GM12878 (cell line): Measurements from ENCODE around the gene S100A7. TPM values are rescaled to one million over a fixed set of nuclear protein-coding genes. Genes with fewer than 3 reads are reported as not detected.

Experiments
- ATAC-seq: fragments of 200-7000 bp; cut with Tn5 transposase; 3 replicates; pipeline ENCODE4 v1.9.1; 2020; ENCODE audit warnings: mild to moderate bottlenecking, moderate library complexity
- BruUV-seq: library from RNA; stranded (reverse); fragments of 400-500 nt; replicated peaks from 2 replicates; lab custom pipeline; 2021; lab: Mats Ljungman, UMichigan
- CTCF ChIA-PET: fragments of 300-600 bp; sonication (Branson Sonifier 250); formaldehyde crosslinking; extraction: SDS; loops from one replicate; lab custom pipeline; 2021; ENCODE audit warnings: inconsistent platforms; lab: Yijun Ruan, JAX
- POLR2A ChIA-PET: fragments of 350-600 bp; formaldehyde crosslinking; extraction: SDS; loops from one replicate; lab custom pipeline; 2021; ENCODE audit warnings: inconsistent platforms; lab: Charles Lee
- RAD21 ChIA-PET: fragments of 300-600 bp; sonication (Branson Sonifier 250); formaldehyde crosslinking; loops from one replicate; lab custom pipeline; 2023; ENCODE audit warnings: antibody characterized with exemption; ENCODE audit not compliant: unreplicated experiment; lab: Charles Lee
- SMC1A ChIA-PET: fragments of 300-600 bp; sonication (Branson Sonifier 250); formaldehyde crosslinking; loops from one replicate; lab custom pipeline; 2023; ENCODE audit not compliant: unreplicated experiment, uncharacterized antibody; lab: Charles Lee
- DNase-seq: peaks from one replicate; pipeline ENCODE4 v3.0.0-alpha.2; 2011; ENCODE audit warnings: low read depth, low spot score
- FAIRE-seq: peaks from 3 replicates; lab custom pipeline; 2011; peaks lifted over from hg19 to GRCh38; lab: Jason Lieb, UNC
- H2AFZ ChIP-seq: 2 replicates; pipeline ENCODE4 v1.6.0; 2011; ENCODE audit warnings: low read depth, low read length, control low read depth; ENCODE audit not compliant: control insufficient read depth
- H3K27ac ChIP-seq: 2 replicates; pipeline ENCODE4 v1.5.1; 2011; ENCODE audit warnings: control low read depth; ENCODE audit not compliant: control insufficient read depth, insufficient read depth
- H3K27me3 ChIP-seq, 2 experiments: replicated peaks in 1 of 2; 2 replicates each; pipeline versions ENCODE4 v1.6.0 to v1.6.1; 2011; ENCODE audit warnings: low read length in 1 of 2; ENCODE audit not compliant: control insufficient read depth in 2 of 2, insufficient read depth in 2 of 2
- H3K36me3 ChIP-seq, 2 experiments: 2 replicates each; pipeline ENCODE4 v1.5.1; 2011; ENCODE audit warnings: low read length in 1 of 2; ENCODE audit not compliant: control insufficient read depth in 2 of 2, insufficient read depth in 2 of 2
- H3K4me1 ChIP-seq: 2 replicates; pipeline ENCODE4 v1.6.1; 2011; ENCODE audit warnings: mild to moderate bottlenecking, low read length, moderate library complexity, mixed read lengths; ENCODE audit not compliant: control insufficient read depth, insufficient read depth
- H3K4me2 ChIP-seq: 2 replicates; pipeline ENCODE4 v1.6.0; 2011; ENCODE audit warnings: control low read depth; ENCODE audit not compliant: control insufficient read depth, insufficient read depth
- H3K4me3 ChIP-seq: fragments of 200-600 bp; sonication (generic); 2 replicates; pipeline ENCODE4 v1.5.1; 2016
- H3K79me2 ChIP-seq: 2 replicates; pipeline ENCODE4 v1.6.0; 2011; ENCODE audit warnings: low read length; ENCODE audit not compliant: control insufficient read depth, insufficient read depth
- H3K9ac ChIP-seq: 2 replicates; pipeline ENCODE4 v1.8.0; 2011; ENCODE audit warnings: low read length, control low read depth, mixed read lengths; ENCODE audit not compliant: control insufficient read depth, insufficient read depth
- H3K9me3 ChIP-seq: replicated peaks from 3 replicates; pipeline ENCODE4 v1.5.1; 2011; ENCODE audit warnings: mild to moderate bottlenecking, low read length; ENCODE audit not compliant: control insufficient read depth, insufficient read depth
- H4K20me1 ChIP-seq: 2 replicates; pipeline ENCODE4 v1.6.0; 2011; ENCODE audit not compliant: control insufficient read depth, insufficient read depth
- CBX5 ChIP-seq: sonication (generic); IDR thresholded peaks from 2 replicates; pipeline ENCODE4 v1.6.1; 2016; ENCODE audit warnings: low read depth, moderate library complexity, mild to moderate bottlenecking, inconsistent platforms
- CREM ChIP-seq: IDR thresholded peaks from 2 replicates; pipeline ENCODE4 v1.6.1; 2014; ENCODE audit warnings: antibody characterized with exemption, low read depth
- EGR1 ChIP-seq, 2 experiments: IDR thresholded peaks; 1 replicate in 1 of 2; 2 replicates in 1 of 2; pipeline ENCODE4 v1.6.1; 2011 to 2012; ENCODE audit warnings: low read depth in 2 of 2, low read length in 2 of 2, borderline replicate concordance in 1 of 2, mild to moderate bottlenecking in 1 of 2, moderate library complexity in 1 of 2
- ETV6 ChIP-seq, 2 experiments: fragments of 450-650 bp in 1 of 2; IDR thresholded peaks in 1 of 2; conservative IDR thresholded peaks in 1 of 2; 2 replicates each; pipeline ENCODE4 v1.6.1; 2014; ENCODE audit warnings: antibody characterized with exemption in 1 of 2, borderline replicate concordance in 1 of 2, low read depth in 1 of 2, mild to moderate bottlenecking in 1 of 2, moderate library complexity in 1 of 2
- JUNB ChIP-seq: IDR thresholded peaks from 2 replicates; pipeline ENCODE4 v1.6.1; 2016; ENCODE audit warnings: antibody characterized with exemption, mild to moderate bottlenecking
- MYC ChIP-seq: IDR thresholded peaks from 2 replicates; pipeline ENCODE4 v1.6.1; 2011; ENCODE audit warnings: mild to moderate bottlenecking, low read length, moderate library complexity, inconsistent platforms; ENCODE audit not compliant: insufficient read depth, insufficient replicate concordance, insufficient read length, severe bottlenecking
- NFXL1 ChIP-seq: fragments of 450-650 bp; IDR thresholded peaks from 2 replicates; pipeline ENCODE4 v1.6.1; 2017; ENCODE audit warnings: antibody characterized with exemption, mild to moderate bottlenecking, borderline replicate concordance
- NKRF ChIP-seq: fragments of 450-650 bp; conservative IDR thresholded peaks from 2 replicates; pipeline ENCODE4 v1.6.1; 2017; ENCODE audit warnings: mild to moderate bottlenecking, moderate library complexity
- RAD51 ChIP-seq: fragments of 450-650 bp; IDR thresholded peaks from 2 replicates; pipeline ENCODE4 v1.6.1; 2016; ENCODE audit warnings: moderate library complexity, mild to moderate bottlenecking, inconsistent platforms
- RCOR1 ChIP-seq: conservative IDR thresholded peaks from 2 replicates; pipeline ENCODE4 v1.6.1; 2012; ENCODE audit warnings: low read depth, low read length, improper control_type of control experiment
- SMAD1 ChIP-seq: fragments of 450-650 bp; IDR thresholded peaks from 2 replicates; pipeline ENCODE4 v1.6.1; 2018; ENCODE audit warnings: mild to moderate bottlenecking, low read depth; ENCODE audit not compliant: partially characterized antibody
- SMAD5 ChIP-seq: IDR thresholded peaks from 2 replicates; pipeline ENCODE4 v1.6.1; 2016; ENCODE audit warnings: antibody characterized with exemption, low read depth
- SMARCA5 ChIP-seq: fragments of 450-650 bp; IDR thresholded peaks from 2 replicates; pipeline ENCODE4 v1.6.1; 2017; ENCODE audit warnings: mild to moderate bottlenecking
- SREBF1 ChIP-seq: IDR thresholded peaks from 2 replicates; pipeline ENCODE4 v1.6.1; 2012; ENCODE audit warnings: mild to moderate bottlenecking, low read length
- TCF12 ChIP-seq: IDR thresholded peaks from 2 replicates; pipeline ENCODE4 v1.6.1; 2011; ENCODE audit warnings: low read depth, mild to moderate bottlenecking, low read length
- USF2 ChIP-seq: IDR thresholded peaks from 2 replicates; pipeline ENCODE4 v1.6.1; 2011; ENCODE audit warnings: low read depth, low read length, improper control_type of control experiment, borderline replicate concordance
- ZNF207 ChIP-seq: fragments of 450-650 bp; IDR thresholded peaks from 2 replicates; pipeline ENCODE4 v1.6.1; 2014; ENCODE audit warnings: antibody characterized with exemption, mild to moderate bottlenecking, borderline replicate concordance
- ZNF24 ChIP-seq: fragments of 450-650 bp; IDR thresholded peaks from 2 replicates; pipeline ENCODE4 v1.6.1; 2017; ENCODE audit warnings: antibody characterized with exemption, mild to moderate bottlenecking
- WGBS: methylation state at CpG from one replicate; pipeline ENCODE4 v1.1.6; 2016; ENCODE audit warnings: low lambda C conversion rate; ENCODE audit not compliant: insufficient replicate concordance, insufficient coverage; ENCODE audit errors: missing lambda C conversion rate; 5-methylcytosine and 5-hydroxymethylcytosine counted together
- in situ Hi-C: fragments of 300-500 bp; cut with MboI; formaldehyde crosslinking; loops from 9 replicates; pipeline ENCODE4 v1.14.3; 2018; ENCODE audit warnings: mixed read lengths
- intact Hi-C: fragments of 100-400 bp; cut with micrococcal nuclease; formaldehyde crosslinking; loops from one replicate; pipeline ENCODE4 v1.14.2; 2022; ENCODE audit not compliant: unreplicated experiment
- polyA plus RNA-seq, 11 experiments: library from polyadenylated mRNA; depleted of rRNA in 4 of 11; unstranded in 6 of 11; stranded (reverse) in 5 of 11; fragments of >200 nt; fragmentation: Nextera tagmentation in 4 of 11; fragmentation: Illumina TruSeq in 1 of 11; extraction: Ambion mirVana in 4 of 11; extraction: Trizol in 1 of 11; gene quantifications; 1 replicate in 1 of 11; 2 replicates in 10 of 11; pipeline versions ENCODE4 v1.2.1 to v1.2.3, GENCODE V29; 2011 to 2016; ENCODE audit warnings: inconsistent platforms in 2 of 11, missing spikeins in 2 of 11, low read depth in 1 of 11
- total RNA-seq, 4 experiments: library from RNA; depleted of rRNA in 3 of 4; stranded (reverse); fragments of >200 nt in 3 of 4; fragmentation: Illumina TruSeq in 1 of 4; extraction: Trizol in 1 of 4; gene quantifications; 2 replicates each; pipeline versions ENCODE4 v1.2.1 to v1.2.3, GENCODE V29; 2013 to 2021

S100A7 gene
- total and polyA plus RNA-seq, 10 of the 15 experiments (the other 5 are each of a cell fraction or from before 2014, with no cell fraction given) = not detected

GRCh38 chr1:153475282-153475681, 14.8 kb upstream of the S100A7 start:
- H4K20me1 ChIP-seq = no peaks in the 10 kb centered on the region
- POLR2A ChIA-PET = no interaction called here
- 0% methylated on average over 2 of the region's 2 CpGs for WGBS
- no peak overlapping the region for H3K27ac ChIP-seq
- H2AFZ ChIP-seq = no peak overlapping the region
- intact Hi-C loops (no loop called here), in situ Hi-C loops (no loop called here)
- FAIRE-seq = no peak
- H3K79me2 ChIP-seq = no peaks in the 10 kb centered on the region
- TF ChIP-seq MYC (no peak), SMAD1 (no peak), USF2 (no peak), RAD51 (no peak), SREBF1 (no peak), NKRF (no peak), SMARCA5 (no peak), ETV6 (conservative IDR thresholded peaks at IDR 0.05 in 1 of 2, IDR thresholded peaks at IDR 0.05 in 1 of 2; ENCODE audit: borderline replicate concordance in 1 of 2, low read depth in 1 of 2) (no peak), CBX5 (no peak), CREM (no peak), RCOR1 (no peak), SMAD5 (no peak), ZNF207 (no peak), ZNF24 (no peak), JUNB (no peak), TCF12 (no peak), NFXL1 (no peak), EGR1 (IDR thresholded peaks at IDR 0.05; ENCODE audit: borderline replicate concordance in 1 of 2, low read depth in 2 of 2, low read length in 2 of 2) (no peak)
- BruUV-seq = no TSS peak
- H3K27me3 ChIP-seq = no peaks in the 10 kb centered on the region; a peak in 1 of 4 replicates
- no peak for DNase-seq
- no peak for ATAC-seq
- no peak overlapping the region for H3K4me3 ChIP-seq
- RAD21 ChIA-PET = no interaction called here
- no peaks in the 10 kb centered on the region for H3K36me3 ChIP-seq
- no peaks in the 10 kb centered on the region for H3K4me1 ChIP-seq
- SMC1A ChIA-PET = interaction anchor here (1.0 kb wide), 1 partner anchor 23 kb away, joined by 3 read pairs; no protein-coding TSS in a partner anchor
- no peak overlapping the region for H3K9ac ChIP-seq
- no peaks in the 10 kb centered on the region; the same call in 2 of the 3 replicates for H3K9me3 ChIP-seq
- no peak overlapping the region for H3K4me2 ChIP-seq
- CTCF ChIA-PET = no interaction called here
